Urothelium cell line (cell line): ENCODE data around the gene NRXN2.
A peak's percentile ranks its signal among the peaks of the same experiment; 100 is the strongest.

Experiments used
- DNase-seq: peaks from one replicate; pipeline ENCODE4 v3.0.0; 2011; ENCODE audit warnings: low spot score, mixed read lengths
- FAIRE-seq: peaks from 2 replicates; lab custom pipeline; 2011; peaks lifted over from hg19 to GRCh38; lab: Jason Lieb, UNC

The NRXN2 gene

GRCh38 chr11:64723117-64723906, at the start of gene NRXN2:
Gene NRXN2, minus strand, starts transcription at chr11:64723197. Its CDS starts 9,498 bp downstream, at chr11:64713699.
- FAIRE-seq (no peak), DNase-seq (peak; percentile 97)

- no peak for FAIRE-seq
- no peak for DNase-seq
Measured at GRCh38 chr11:64772303-64773018, 49.5 kb upstream of the NRXN2 start.

GRCh38 chr11:64771861-64772260, 48.9 kb upstream of the NRXN2 start:
- FAIRE-seq (no peak), DNase-seq (no peak)

GRCh38 chr11:64770120-64770519, 47.1 kb upstream of the NRXN2 start:
- FAIRE-seq = no peak
- DNase-seq = no peak

- FAIRE-seq = no peak
- no peak for DNase-seq
Measured at GRCh38 chr11:64769283-64769682, 46.3 kb upstream of the NRXN2 start.

GRCh38 chr11:64768300-64768694, 45.3 kb upstream of the NRXN2 start:
- no peak for FAIRE-seq

GRCh38 chr11:64767344-64768299, 44.6 kb upstream of the NRXN2 start:
- DNase-seq (peak; percentile 57), FAIRE-seq (no peak)

More at GRCh38 chr11:64768300-64768694, 45.3 kb upstream of the NRXN2 start:
- no peak for DNase-seq

GRCh38 chr11:64766881-64767280, 43.9 kb upstream of the NRXN2 start:
- no peak for DNase-seq
- no peak for FAIRE-seq

- no peak for DNase-seq
- FAIRE-seq = no peak
Measured at GRCh38 chr11:64765851-64766665, 43.1 kb upstream of the NRXN2 start.

- DNase-seq (no peak), FAIRE-seq (no peak)
Measured at GRCh38 chr11:64765291-64765850, 42.4 kb upstream of the NRXN2 start.

- FAIRE-seq = no peak
- DNase-seq = no peak
Measured at GRCh38 chr11:64764753-64765152, 41.8 kb upstream of the NRXN2 start.

GRCh38 chr11:64764040-64764611, 41.1 kb upstream of the NRXN2 start:
- FAIRE-seq (no peak), DNase-seq (no peak)

GRCh38 chr11:64763526-64764039, 40.6 kb upstream of the NRXN2 start:
- FAIRE-seq (no peak), DNase-seq (no peak)

- FAIRE-seq (no peak), DNase-seq (no peak)
Measured at GRCh38 chr11:64762674-64763525, 39.9 kb upstream of the NRXN2 start.

- FAIRE-seq (peak; percentile 48), DNase-seq (peak; percentile 4)
Measured at GRCh38 chr11:64762277-64762673, 39.3 kb upstream of the NRXN2 start.

- DNase-seq (no peak), FAIRE-seq (no peak)
Measured at GRCh38 chr11:64760759-64761420, 37.9 kb upstream of the NRXN2 start.

- DNase-seq (peak; percentile 7), FAIRE-seq (no peak)
Measured at GRCh38 chr11:64759722-64760719, 37.0 kb upstream of the NRXN2 start, which contains the start of gene PYGM. Gene PYGM, minus strand, starts transcription at chr11:64759974. Its CDS starts 76 bp downstream, at chr11:64759898.
